ENCODE measurements around the gene LCE1E. TPM values are rescaled to one million over a fixed set of nuclear protein-coding genes. Genes with fewer than 3 reads are reported as not detected.

Gene LCE1E
- total RNA-seq, 1 experiment from 2014 or later = 1.9 TPM

- H3K27me3 Mint-ChIP-seq (ENCODE audit: insufficient read depth, unreplicated experiment) = peaks cover 15% of the 10 kb centered on the region
These were observed 41.1 kb downstream of the LCE1E start, which contains the start of gene LCE1A for GRCh38 chr1:152827173-152827572. Gene LCE1A, plus strand, starts transcription at chr1:152827473. Its CDS starts 0 bp downstream, at chr1:152827473.

GRCh38 chr1:152836870-152837269 lies 50.8 kb downstream of the LCE1E start:
- H3K27ac Mint-ChIP-seq (ENCODE audit: low read depth, unreplicated experiment) = peak overlapping the region; percentile 8
- no peak for DNase-seq (ENCODE audit: unreplicated experiment)
- POLR2A ChIA-PET = interaction anchor here (0.6 to 1.2 kb wide), 4 partner anchors 13 to 726 kb away, joined by 3 to 4 read pairs (median 3); no protein-coding TSS in a partner anchor
- H3K36me3 Mint-ChIP-seq (ENCODE audit: insufficient read depth, unreplicated experiment) = no peaks in the 10 kb centered on the region
- peaks cover 7% of the 10 kb centered on the region for H3K4me1 Mint-ChIP-seq (ENCODE audit: insufficient read depth, unreplicated experiment)
- intact Hi-C loops (cut with micrococcal nuclease) = no loop called here
- BruUV-seq (replicated peaks) = no TSS peak
- H3K4me3 Mint-ChIP-seq (ENCODE audit: unreplicated experiment) = no peak overlapping the region
- TF ChIP-seq CTCF (IDR thresholded peaks at IDR 0.05; ENCODE audit: unreplicated experiment) = no peak
- CTCF ChIA-PET = interaction anchor here (0.6 to 1.0 kb wide), 2 partner anchors 35 to 1152 kb away, joined by 3 to 4 read pairs; no protein-coding TSS in a partner anchor
- H3K9me3 Mint-ChIP-seq (ENCODE audit: unreplicated experiment) = peaks cover 5% of the 10 kb centered on the region
- no peaks in the 10 kb centered on the region for H3K27me3 Mint-ChIP-seq (ENCODE audit: insufficient read depth, unreplicated experiment)

More at GRCh38 chr1:152827173-152827572, 41.1 kb downstream of the LCE1E start, which contains the start of gene LCE1A:
- H3K27ac Mint-ChIP-seq (ENCODE audit: low read depth, unreplicated experiment) = no peak within 1 kb of the TSS
- CTCF ChIA-PET = interaction anchor here (1.2 kb wide), 1 partner anchor 20 kb away, joined by 6 read pairs; the partner anchor contains the start of gene LCE1C
- no TSS peak for BruUV-seq (replicated peaks)
- peaks cover 11% of the 10 kb centered on the region for H3K9me3 Mint-ChIP-seq (ENCODE audit: unreplicated experiment)
- POLR2A ChIA-PET = no interaction called here
- H3K4me1 Mint-ChIP-seq (ENCODE audit: insufficient read depth, unreplicated experiment) = no peaks in the 10 kb centered on the region
- TF ChIP-seq CTCF (IDR thresholded peaks at IDR 0.05; ENCODE audit: unreplicated experiment) = no peak
- DNase-seq (ENCODE audit: unreplicated experiment) = no peak
- no peaks in the 10 kb centered on the region for H3K36me3 Mint-ChIP-seq (ENCODE audit: insufficient read depth, unreplicated experiment)
- intact Hi-C loops (cut with micrococcal nuclease) = no loop called here
- H3K4me3 Mint-ChIP-seq (ENCODE audit: unreplicated experiment) = no peak within 1 kb of the TSS

Other genes starting within 250 kb of the LCE1E start
- not detected in 2 replicates for gene LCE3E, start 219.5 kb upstream of the LCE1E start, total RNA-seq (2022)
- gene LCE3D, start 205.7 kb upstream of the LCE1E start, total RNA-seq (2022) = 0.75 TPM in 1 of 2 replicates, not detected in the other
- not detected in 2 replicates for gene LCE3C, start 186.0 kb upstream of the LCE1E start, total RNA-seq (2022)
- gene LCE3B, start 172.4 kb upstream of the LCE1E start, total RNA-seq (2022) = not detected in 2 replicates
- gene LCE3A, start 163.2 kb upstream of the LCE1E start, total RNA-seq (2022) = not detected in 2 replicates
- gene LCE2D, start 122.9 kb upstream of the LCE1E start, total RNA-seq (2022) = not detected in 2 replicates
- not detected in 2 replicates for gene LCE2C, start 111.0 kb upstream of the LCE1E start, total RNA-seq (2022)
- gene LCE2B, start 100.1 kb upstream of the LCE1E start, total RNA-seq (2022) = not detected in 2 replicates
- not detected in 2 replicates for gene LCE2A, start 87.9 kb upstream of the LCE1E start, total RNA-seq (2022)
- not detected in 2 replicates for gene LCE4A, start 78.1 kb upstream of the LCE1E start, total RNA-seq (2022)
- gene KPRP, start 28.2 kb upstream of the LCE1E start, total RNA-seq (2022) = 0.12 and 0.25 TPM in 2 replicates
- not detected in 2 replicates for gene LCE1F, start 11.1 kb upstream of the LCE1E start, total RNA-seq (2022)
- gene LCE1D, start 10.5 kb downstream of the LCE1E start, total RNA-seq (2022) = not detected in 2 replicates
- gene LCE1C, start 20.4 kb downstream of the LCE1E start, total RNA-seq (2022) = 1.4 and 1.9 TPM in 2 replicates
- gene LCE1B, start 25.7 kb downstream of the LCE1E start, total RNA-seq (2022) = 1.3 and 2.0 TPM in 2 replicates
- gene LCE1A, start 41.2 kb downstream of the LCE1E start, total RNA-seq (2022) = not detected in 2 replicates
- gene LCE6A, start 56.6 kb downstream of the LCE1E start, total RNA-seq (2022) = not detected in 2 replicates
- not detected in 2 replicates for gene LCE7A, start 73.7 kb downstream of the LCE1E start, total RNA-seq (2022)
- gene SMCP, start 92.1 kb downstream of the LCE1E start, total RNA-seq (2022) = not detected in 2 replicates
- 0.33 and 0.56 TPM in 2 replicates for gene IVL, start 122.3 kb downstream of the LCE1E start, total RNA-seq (2022)
- gene SPRR5, start 160.9 kb downstream of the LCE1E start, total RNA-seq (2022) = not detected in 2 replicates
- not detected in 2 replicates for gene SPRR4, start 184.4 kb downstream of the LCE1E start, total RNA-seq (2022)
- gene SPRR1A, start 197.8 kb downstream of the LCE1E start, total RNA-seq (2022) = not detected in 2 replicates
- not detected in 2 replicates for gene SPRR3, start 215.5 kb downstream of the LCE1E start, total RNA-seq (2022)
- 3.5 and 4.0 TPM in 2 replicates for gene SPRR1B, start 244.9 kb downstream of the LCE1E start, total RNA-seq (2022)